Activated CD4-positive, alpha-beta memory T cell treated with anti-CD3 and anti-CD28 coated beads for 36 hours (primary cell): Measurements from ENCODE around the gene HSPB6. TPM values are rescaled to one million over a fixed set of nuclear protein-coding genes. Genes with fewer than 3 reads are reported as not detected.

Experiments used
- CTCF ChIA-PET: fragments of 350-600 bp; sonication (Branson Sonifier 250); formaldehyde crosslinking; loops from one replicate; lab custom pipeline; 2021; ENCODE audit warnings: antibody characterized with exemption, inconsistent platforms; lab: Charles Lee
- POLR2A ChIA-PET: fragments of 350-600 bp; sonication (Branson Sonifier 250); formaldehyde crosslinking; loops from one replicate; lab custom pipeline; 2021; ENCODE audit warnings: antibody characterized with exemption; lab: Charles Lee
- DNase-seq: peaks from one replicate; pipeline ENCODE4 v3.0.0-alpha.2; 2020
- H3K27ac Mint-ChIP-seq: one replicate; pipeline ENCODE4 v1.8.0; 2021; ENCODE audit warnings: mixed read lengths
- H3K27me3 Mint-ChIP-seq: one replicate; pipeline ENCODE4 v1.8.0; 2021; ENCODE audit warnings: mixed read lengths
- H3K36me3 Mint-ChIP-seq: one replicate; pipeline ENCODE4 v1.8.0; 2021; ENCODE audit warnings: mixed read lengths
- H3K4me1 Mint-ChIP-seq: one replicate; pipeline ENCODE4 v1.8.0; 2021; ENCODE audit warnings: low read depth, mixed read lengths
- H3K4me3 Mint-ChIP-seq: one replicate; pipeline ENCODE4 v1.8.0; 2021; ENCODE audit warnings: mild to moderate bottlenecking, mixed read lengths
- H3K9me3 Mint-ChIP-seq: one replicate; pipeline ENCODE4 v1.8.0; 2021; ENCODE audit warnings: mixed read lengths
- intact Hi-C: fragments of 100-400 bp; cut with micrococcal nuclease; formaldehyde crosslinking; loops from one replicate; pipeline ENCODE4 v1.15.1; 2023
- total RNA-seq, 2 experiments: library from RNA; stranded (reverse); gene quantifications; one replicate each; pipeline ENCODE4 v1.2.3, GENCODE V29; 2021

Gene HSPB6
- total RNA-seq, 2 experiments from 2014 or later, result 0.36 to 0.53 TPM

- no peaks in the 10 kb centered on the region for H3K9me3 Mint-ChIP-seq
Observed at GRCh38 chr19:35790981-35791813, 34.4 kb upstream of the HSPB6 start.

GRCh38 chr19:35789978-35790944 is 33.4 kb upstream of the HSPB6 start:
- intact Hi-C loops, result no loop called here

More at GRCh38 chr19:35790981-35791813, 34.4 kb upstream of the HSPB6 start:
- POLR2A ChIA-PET, result no interaction called here
- peak; percentile 36 for DNase-seq
- Mint-ChIP-seq H3K36me3 (no peaks in the 10 kb centered on the region), H3K27ac (no peak overlapping the region), H3K4me1 (no peaks in the 10 kb centered on the region), H3K27me3 (peaks cover 5% of the 10 kb centered on the region), H3K4me3 (no peak overlapping the region)
- intact Hi-C loops, result no loop called here
- CTCF ChIA-PET, result no interaction called here

GRCh38 chr19:35789195-35789977 is 32.6 kb upstream of the HSPB6 start:
- no peak for DNase-seq
- Mint-ChIP-seq H3K27me3 (no peaks in the 10 kb centered on the region), H3K27ac (no peak overlapping the region), H3K9me3 (no peaks in the 10 kb centered on the region), H3K4me3 (no peak overlapping the region), H3K4me1 (no peaks in the 10 kb centered on the region), H3K36me3 (no peaks in the 10 kb centered on the region)
- intact Hi-C loops, result no loop called here
- ChIA-PET CTCF (interaction anchor here (0.6 kb wide), 1 partner anchor 23 kb away, joined by 3 read pairs; the partner anchor contains the start of gene PRODH2), POLR2A (no interaction called here)

More at GRCh38 chr19:35789978-35790944, 33.4 kb upstream of the HSPB6 start:
- ChIA-PET POLR2A (interaction anchor here (0.5 to 0.6 kb wide), 2 partner anchors 14 to 28 kb away, joined by 3 to 4 read pairs; no protein-coding TSS in a partner anchor), CTCF (no interaction called here)
- no peaks in the 10 kb centered on the region for H3K9me3 Mint-ChIP-seq
- no peaks in the 10 kb centered on the region for H3K36me3 Mint-ChIP-seq
- no peaks in the 10 kb centered on the region for H3K27me3 Mint-ChIP-seq
- H3K27ac Mint-ChIP-seq, result no peak overlapping the region
- DNase-seq, result no peak
- no peak overlapping the region for H3K4me3 Mint-ChIP-seq
- no peaks in the 10 kb centered on the region for H3K4me1 Mint-ChIP-seq

- no peak overlapping the region for H3K4me3 Mint-ChIP-seq
- no peak for DNase-seq
- H3K9me3 Mint-ChIP-seq, result no peaks in the 10 kb centered on the region
- ChIA-PET CTCF (no interaction called here), POLR2A (no interaction called here)
- no peaks in the 10 kb centered on the region for H3K27me3 Mint-ChIP-seq
- no peaks in the 10 kb centered on the region for H3K36me3 Mint-ChIP-seq
- intact Hi-C loops, result no loop called here
- no peak overlapping the region for H3K27ac Mint-ChIP-seq
- no peaks in the 10 kb centered on the region for H3K4me1 Mint-ChIP-seq
Observed at GRCh38 chr19:35788205-35788960, 31.6 kb upstream of the HSPB6 start.

GRCh38 chr19:35787227-35787799 is 30.5 kb upstream of the HSPB6 start:
- DNase-seq, result no peak
- Mint-ChIP-seq H3K4me1 (no peaks in the 10 kb centered on the region), H3K36me3 (peaks cover 1% of the 10 kb centered on the region), H3K4me3 (no peak overlapping the region), H3K9me3 (no peaks in the 10 kb centered on the region), H3K27ac (no peak overlapping the region), H3K27me3 (no peaks in the 10 kb centered on the region)
- intact Hi-C loops, result no loop called here
- POLR2A ChIA-PET, result no interaction called here
- CTCF ChIA-PET, result no interaction called here

GRCh38 chr19:35786299-35787160 is 29.7 kb upstream of the HSPB6 start:
- Mint-ChIP-seq H3K4me1 (no peaks in the 10 kb centered on the region), H3K9me3 (no peaks in the 10 kb centered on the region), H3K4me3 (no peak overlapping the region), H3K36me3 (peaks cover 3% of the 10 kb centered on the region), H3K27ac (no peak overlapping the region), H3K27me3 (no peaks in the 10 kb centered on the region)
- ChIA-PET CTCF (no interaction called here), POLR2A (interaction anchor here (1.0 kb wide), 1 partner anchor 49 kb away, joined by 3 read pairs; no protein-coding TSS in a partner anchor)
- DNase-seq, result no peak
- intact Hi-C loops, result no loop called here

- Mint-ChIP-seq H3K27me3 (no peaks in the 10 kb centered on the region), H3K4me1 (no peaks in the 10 kb centered on the region), H3K4me3 (no peak overlapping the region), H3K36me3 (peaks cover 3% of the 10 kb centered on the region), H3K27ac (no peak overlapping the region), H3K9me3 (no peaks in the 10 kb centered on the region)
- ChIA-PET POLR2A (no interaction called here), CTCF (no interaction called here)
- DNase-seq, result no peak
- intact Hi-C loops, result no loop called here
Observed at GRCh38 chr19:35785339-35785627, 28.5 kb upstream of the HSPB6 start.

- Mint-ChIP-seq H3K4me1 (no peaks in the 10 kb centered on the region), H3K27ac (no peak overlapping the region), H3K9me3 (no peaks in the 10 kb centered on the region), H3K27me3 (no peaks in the 10 kb centered on the region), H3K36me3 (peaks cover 3% of the 10 kb centered on the region), H3K4me3 (no peak overlapping the region)
- POLR2A ChIA-PET, result interaction anchor here (0.6 kb wide), 1 partner anchor 330 kb away, joined by 3 read pairs; no protein-coding TSS in a partner anchor
- CTCF ChIA-PET, result no interaction called here
- intact Hi-C loops, result no loop called here
- no peak for DNase-seq
Observed at GRCh38 chr19:35784503-35785338, 27.9 kb upstream of the HSPB6 start.

- CTCF ChIA-PET, result no interaction called here
- intact Hi-C loops, result no loop called here
- no peak overlapping the region for H3K27ac Mint-ChIP-seq
- no peak overlapping the region for H3K4me3 Mint-ChIP-seq
- H3K27me3 Mint-ChIP-seq, result no peaks in the 10 kb centered on the region
- POLR2A ChIA-PET, result no interaction called here
- peaks cover 3% of the 10 kb centered on the region for H3K36me3 Mint-ChIP-seq
- H3K4me1 Mint-ChIP-seq, result no peaks in the 10 kb centered on the region
- DNase-seq, result no peak
- no peaks in the 10 kb centered on the region for H3K9me3 Mint-ChIP-seq
Observed at GRCh38 chr19:35783469-35784434, 26.9 kb upstream of the HSPB6 start.
